Nephron progenitor cell (in vitro differentiated cells): ENCODE results near the gene NCKAP5.

ENCODE experiments used
- DNase-seq: peaks from one replicate; pipeline ENCODE4 v3.0.0; 2021
- H3K27ac Mint-ChIP-seq: 2 replicates; pipeline ENCODE4 v1.8.0; 2021; ENCODE audit warnings: mild to moderate bottlenecking, moderate library complexity, mixed read lengths
- H3K27me3 Mint-ChIP-seq: 2 replicates; pipeline ENCODE4 v1.8.0; 2021; ENCODE audit warnings: mild to moderate bottlenecking, low read depth, mixed read lengths; ENCODE audit not compliant: poor library complexity
- H3K36me3 Mint-ChIP-seq: 2 replicates; pipeline ENCODE4 v1.8.0; 2021; ENCODE audit warnings: low read depth, mixed read lengths
- H3K4me1 Mint-ChIP-seq: 2 replicates; pipeline ENCODE4 v1.8.0; 2021; ENCODE audit warnings: mixed read lengths
- H3K4me3 Mint-ChIP-seq: 2 replicates; pipeline ENCODE4 v1.8.0; 2021; ENCODE audit warnings: mild to moderate bottlenecking, moderate library complexity, mixed read lengths
- H3K9me3 Mint-ChIP-seq: 2 replicates; pipeline ENCODE4 v1.8.0; 2021; ENCODE audit warnings: mild to moderate bottlenecking, moderate library complexity, mixed read lengths
- CTCF ChIP-seq: fragments of 200-600 bp; sonication (generic); IDR thresholded peaks from 2 replicates; pipeline ENCODE4 v1.5.0; 2021; ENCODE audit warnings: antibody characterized with exemption

The NCKAP5 gene

GRCh38 chr2:133498662-133499585 lies 69.3 kb downstream of the NCKAP5 start:
- Mint-ChIP-seq H3K27ac (no peak overlapping the region), H3K27me3 (no peaks in the 10 kb centered on the region), H3K4me3 (no peak overlapping the region), H3K36me3 (no peaks in the 10 kb centered on the region), H3K9me3 (no peaks in the 10 kb centered on the region), H3K4me1 (peaks cover 18% of the 10 kb centered on the region)
- TF ChIP-seq CTCF: no peak
- no peak for DNase-seq

- DNase-seq: no peak
- H3K27ac Mint-ChIP-seq: peak overlapping the region; percentile 77
- no peaks in the 10 kb centered on the region for H3K27me3 Mint-ChIP-seq
- H3K4me3 Mint-ChIP-seq: no peak overlapping the region
- TF ChIP-seq CTCF: no peak
- H3K9me3 Mint-ChIP-seq: no peaks in the 10 kb centered on the region
- H3K36me3 Mint-ChIP-seq: no peaks in the 10 kb centered on the region
- peaks cover 18% of the 10 kb centered on the region for H3K4me1 Mint-ChIP-seq
Measured at GRCh38 chr2:133497951-133498565, 70.2 kb downstream of the NCKAP5 start.

- no peak for TF ChIP-seq CTCF
- Mint-ChIP-seq H3K9me3 (no peaks in the 10 kb centered on the region), H3K4me1 (peaks cover 18% of the 10 kb centered on the region), H3K27me3 (peaks cover 3% of the 10 kb centered on the region), H3K36me3 (no peaks in the 10 kb centered on the region), H3K4me3 (no peak overlapping the region), H3K27ac (peak overlapping the region; percentile 90)
- no peak for DNase-seq
Measured at GRCh38 chr2:133497270-133497893, 70.9 kb downstream of the NCKAP5 start.

GRCh38 chr2:133496501-133497269 lies 71.6 kb downstream of the NCKAP5 start:
- Mint-ChIP-seq H3K27me3 (peaks cover 3% of the 10 kb centered on the region), H3K4me1 (peaks cover 18% of the 10 kb centered on the region), H3K9me3 (no peaks in the 10 kb centered on the region), H3K27ac (no peak overlapping the region), H3K4me3 (no peak overlapping the region), H3K36me3 (no peaks in the 10 kb centered on the region)
- no peak for DNase-seq
- no peak for TF ChIP-seq CTCF

GRCh38 chr2:133495226-133495625 lies 73.0 kb downstream of the NCKAP5 start:
- H3K9me3 Mint-ChIP-seq: no peaks in the 10 kb centered on the region
- H3K36me3 Mint-ChIP-seq: no peaks in the 10 kb centered on the region
- peaks cover 18% of the 10 kb centered on the region for H3K4me1 Mint-ChIP-seq
- TF ChIP-seq CTCF: no peak
- H3K4me3 Mint-ChIP-seq: no peak overlapping the region
- H3K27ac Mint-ChIP-seq: no peak overlapping the region
- H3K27me3 Mint-ChIP-seq: peaks cover 3% of the 10 kb centered on the region
- DNase-seq: no peak
